LNCaP clone FGC (cell line): Measurements from ENCODE around the gene CCDC73.
"Not testable (repeated sequence)": the region's sequence is repeated elsewhere in the genome, so short reads cannot be mapped to it uniquely, and the experiment has no call there.

Source experiments
- DNase-seq: peaks from one replicate; pipeline ENCODE4 v3.0.0-alpha.2; 2011; ENCODE audit warnings: low read depth
- H3K4me3 ChIP-seq: 2 replicates; pipeline ENCODE4 v1.5.1; 2011; ENCODE audit warnings: mild to moderate bottlenecking, low read depth, low read length, control low read depth
- CTCF ChIP-seq: IDR thresholded peaks from 2 replicates; pipeline ENCODE4 v1.5.1; 2012; ENCODE audit warnings: mild to moderate bottlenecking; ENCODE audit not compliant: control insufficient read depth, insufficient read depth; ENCODE audit errors: extremely low read depth

The CCDC73 gene

DNA sequence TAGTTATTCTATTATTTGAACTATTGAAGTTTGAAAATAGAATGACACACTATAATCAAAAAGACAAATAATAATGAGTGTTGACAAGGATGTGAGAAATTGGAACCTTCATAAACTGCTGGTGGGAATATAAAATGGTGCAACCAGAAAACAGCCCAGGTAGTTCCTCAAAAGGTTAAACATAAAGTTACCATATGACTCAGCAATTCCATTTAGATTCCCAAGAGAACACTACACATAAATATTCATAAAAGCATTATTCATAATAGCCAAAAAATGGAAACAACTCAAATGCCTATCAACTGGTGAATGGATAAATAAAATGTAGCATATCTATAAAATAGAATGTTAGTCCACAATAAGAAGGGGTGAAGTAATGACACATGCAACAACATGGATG lies 21.7 kb downstream of the CCDC73 start:
- no peak for TF ChIP-seq CTCF
- H3K4me3 ChIP-seq = no peak overlapping the region
- DNase-seq = no peak

- H3K4me3 ChIP-seq, DNase-seq: not testable (repeated sequence)
Measured at GRCh38 chr11:32761774-32762173, 32.7 kb downstream of the CCDC73 start.

DNA sequence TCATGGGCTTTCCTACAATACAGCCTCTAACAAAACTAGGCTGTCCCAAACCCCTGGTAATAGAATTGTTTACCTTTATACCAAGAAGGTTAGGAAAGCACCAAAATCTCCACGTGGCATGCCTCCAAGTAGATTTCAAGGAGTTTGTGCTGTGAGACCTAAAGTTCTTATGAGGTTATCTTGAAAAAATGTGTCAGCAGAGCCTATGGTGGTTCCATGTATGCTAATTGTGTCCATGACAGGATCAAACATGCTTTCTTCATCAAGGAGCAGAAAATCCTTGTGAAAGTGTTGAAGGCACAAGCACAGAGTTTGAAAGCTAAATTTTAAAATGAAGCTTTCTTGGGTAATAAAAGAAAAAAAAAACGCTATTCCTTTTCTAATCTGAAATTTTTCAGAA lies 36.2 kb downstream of the CCDC73 start:
- DNase-seq = no peak
- no peak overlapping the region for H3K4me3 ChIP-seq
- TF ChIP-seq CTCF = no peak

- H3K4me3 ChIP-seq, DNase-seq: not testable (repeated sequence)
Measured at GRCh38 chr11:32753181-32753580, 41.3 kb downstream of the CCDC73 start.

DNA sequence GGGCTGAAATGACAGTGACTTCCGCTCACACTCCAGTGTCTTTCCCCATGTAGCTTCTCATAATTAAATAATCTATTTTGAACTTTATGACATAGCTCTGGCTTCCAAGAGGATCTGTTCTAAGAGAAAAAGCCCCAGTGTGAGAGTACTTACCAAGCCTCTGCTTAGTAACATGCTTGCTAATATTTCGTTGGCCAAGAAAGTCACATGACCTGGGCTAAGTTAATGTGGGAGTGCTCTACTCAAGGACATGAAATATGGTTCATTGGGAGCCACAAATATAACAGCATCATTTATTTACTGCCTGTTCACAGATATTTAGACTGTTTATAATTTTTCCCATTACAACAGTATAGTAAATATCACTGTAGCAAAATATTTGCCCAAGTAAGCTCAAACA lies 42.5 kb downstream of the CCDC73 start:
- no peak for TF ChIP-seq CTCF
- no peak overlapping the region for H3K4me3 ChIP-seq
- DNase-seq = no peak

GRCh38 chr11:32751381-32751780 lies 43.1 kb downstream of the CCDC73 start:
- no peak for TF ChIP-seq CTCF
- no peak for DNase-seq
- no peak overlapping the region for H3K4me3 ChIP-seq

DNA sequence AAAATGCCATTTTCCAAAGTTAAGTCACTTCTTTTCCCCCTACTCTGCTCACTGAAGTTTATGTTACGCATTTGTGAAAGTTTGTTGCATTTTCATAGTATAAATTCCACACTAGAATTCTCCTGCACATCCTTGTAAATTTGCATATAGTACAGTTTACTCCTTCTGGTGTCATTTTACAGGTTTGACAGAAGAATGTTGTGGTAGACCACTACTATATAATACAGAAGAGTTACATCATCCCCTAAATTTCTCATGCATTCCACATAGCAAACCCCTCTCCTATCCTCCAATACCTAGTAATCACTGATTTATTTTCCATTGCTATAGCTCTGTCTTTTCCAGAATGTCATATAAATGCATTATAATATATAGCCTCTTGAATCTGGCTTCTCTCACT lies 64.5 kb downstream of the CCDC73 start:
- DNase-seq = no peak
- no peak overlapping the region for H3K4me3 ChIP-seq
- no peak for TF ChIP-seq CTCF

DNA sequence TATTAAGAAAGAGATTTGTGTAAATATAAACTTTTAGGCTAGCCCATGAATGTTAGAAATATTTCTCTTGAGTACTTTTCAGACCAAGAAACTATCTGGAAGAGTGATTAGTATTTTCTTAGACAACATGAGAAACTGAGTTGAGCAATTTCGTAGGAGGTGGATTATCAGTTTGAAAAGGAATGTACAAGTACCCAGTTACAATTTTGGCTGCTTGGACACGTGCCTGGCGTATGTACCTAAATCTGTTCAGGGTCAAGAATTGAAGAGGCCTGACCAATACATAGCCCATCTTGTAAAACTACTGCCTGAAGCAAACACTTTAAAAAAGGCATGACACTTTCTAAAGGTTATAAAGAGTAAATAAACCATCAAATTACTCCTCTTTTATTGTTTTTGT lies 71.1 kb downstream of the CCDC73 start:
- H3K4me3 ChIP-seq = no peak overlapping the region
- no peak for TF ChIP-seq CTCF
- no peak for DNase-seq
